GM19023 (cell line): ENCODE measurements around the gene ABHD5.

Experiments used
- ATAC-seq: cut with Tn5 transposase; IDR thresholded peaks from one replicate; pipeline ENCODE4 v1.9.1; 2021; ENCODE audit warnings: mild to moderate bottlenecking, moderate library complexity; ENCODE audit not compliant: unreplicated experiment

Gene ABHD5

DNA sequence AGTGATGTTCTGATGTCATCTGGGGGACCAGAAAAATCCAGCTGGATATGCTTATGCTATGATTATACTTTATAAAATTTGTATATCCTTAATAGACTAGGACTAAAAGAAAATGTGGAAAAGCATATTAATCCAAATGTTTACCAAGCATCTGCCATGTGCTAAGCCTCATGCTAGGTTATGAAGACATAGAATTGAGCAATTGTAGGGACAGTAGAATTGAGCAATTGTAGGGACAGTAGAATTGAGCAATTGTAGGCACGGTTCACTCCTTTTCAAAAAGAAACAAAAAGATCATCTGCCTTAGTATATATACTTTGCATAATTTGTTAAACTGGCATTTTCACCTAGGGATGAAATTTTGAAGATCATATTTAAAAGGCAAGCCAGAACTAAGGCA, 18.3 kb downstream of the ABHD5 start:
- ATAC-seq, result no peak

GRCh38 chr3:43710607-43711006, 19.9 kb downstream of the ABHD5 start:
- ATAC-seq, result no peak

DNA sequence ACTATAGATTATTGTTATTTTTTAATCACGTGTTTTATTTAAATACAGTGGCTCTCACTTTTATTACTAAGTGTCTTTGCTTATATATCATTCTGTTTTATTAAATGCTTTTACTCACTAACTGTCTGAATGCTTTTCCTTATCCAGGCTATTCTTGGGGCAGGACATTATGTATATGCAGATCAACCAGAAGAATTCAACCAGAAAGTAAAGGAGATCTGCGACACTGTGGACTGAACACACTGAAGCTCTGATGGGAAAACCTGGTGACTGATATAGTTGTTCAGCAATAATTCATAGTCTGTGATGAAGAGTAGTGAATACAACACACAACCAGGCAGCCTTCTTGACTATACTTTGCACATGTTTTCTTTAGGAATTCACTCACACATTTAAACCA, 27.6 kb downstream of the ABHD5 start:
- no peak for ATAC-seq

DNA sequence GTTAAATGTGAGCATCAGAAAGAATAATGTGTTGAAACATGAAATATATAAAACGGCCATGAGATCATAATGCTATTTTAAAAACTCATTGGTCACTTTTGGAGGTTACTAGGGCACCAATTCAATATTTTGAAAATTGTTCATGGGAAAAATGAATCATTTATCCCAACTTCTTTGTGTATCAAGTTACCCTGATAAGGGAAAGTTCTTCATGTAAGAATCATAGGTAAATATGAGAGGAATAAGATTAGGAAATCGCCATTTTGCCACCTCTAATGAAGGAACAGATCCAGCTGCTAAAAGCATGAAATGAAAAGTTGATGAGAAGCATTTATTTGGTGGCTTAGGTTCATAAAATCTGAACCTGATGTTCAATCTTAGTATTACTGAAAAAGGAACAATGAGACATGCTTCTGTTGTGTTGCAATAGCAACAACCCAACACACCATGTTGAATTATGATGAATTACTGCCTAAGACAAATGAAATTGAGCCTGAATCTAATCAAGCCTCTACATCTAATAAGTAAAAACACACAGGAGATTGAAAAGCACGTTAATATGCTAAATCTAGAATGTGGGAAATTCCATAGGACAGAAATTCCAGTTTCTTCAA, 32.5 kb downstream of the ABHD5 start:
- ATAC-seq, result no peak

DNA sequence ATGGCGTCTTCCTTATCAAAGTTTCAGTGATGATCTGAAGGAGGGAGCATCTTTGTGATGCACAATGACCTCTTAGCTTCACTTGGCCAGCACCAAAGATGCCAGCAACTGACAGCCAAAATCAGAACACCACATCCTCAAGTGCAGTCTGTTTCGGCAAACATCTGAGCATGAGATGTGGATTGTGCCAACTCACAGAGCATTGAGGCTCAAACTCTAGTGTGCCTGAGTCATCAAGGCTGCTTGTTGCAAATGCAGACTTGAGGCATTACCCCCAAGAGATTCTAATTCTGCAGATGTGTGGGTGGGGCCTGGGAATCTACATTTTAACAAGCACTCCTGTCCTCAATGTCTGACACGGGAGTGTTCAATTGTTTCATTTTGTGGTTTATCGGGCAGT, 35.8 kb downstream of the ABHD5 start:
- ATAC-seq, result no peak

- ATAC-seq, result no peak
Observed at GRCh38 chr3:43727930-43728329, 37.2 kb downstream of the ABHD5 start.

DNA sequence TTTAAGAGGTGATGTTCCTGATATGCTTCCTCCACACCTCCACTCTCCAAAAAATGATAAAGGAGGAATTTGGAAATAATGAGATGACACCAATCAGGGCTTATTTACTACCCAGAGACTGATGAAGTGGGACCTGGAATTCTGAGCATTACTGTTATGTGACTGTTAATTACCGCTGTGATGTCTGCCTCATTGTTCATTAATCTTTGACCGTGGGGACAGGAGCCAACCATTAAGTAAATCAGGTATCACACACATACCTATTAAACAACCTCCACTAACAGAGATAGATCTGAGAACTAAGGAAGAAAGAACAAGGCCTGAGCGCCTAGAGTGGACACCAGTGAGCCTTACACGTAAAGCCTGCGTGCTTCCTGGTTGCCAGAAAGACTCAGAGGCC, 37.7 kb downstream of the ABHD5 start:
- ATAC-seq, result no peak

- no peak for ATAC-seq
Observed at GRCh38 chr3:43728947-43729346, 38.2 kb downstream of the ABHD5 start.

DNA sequence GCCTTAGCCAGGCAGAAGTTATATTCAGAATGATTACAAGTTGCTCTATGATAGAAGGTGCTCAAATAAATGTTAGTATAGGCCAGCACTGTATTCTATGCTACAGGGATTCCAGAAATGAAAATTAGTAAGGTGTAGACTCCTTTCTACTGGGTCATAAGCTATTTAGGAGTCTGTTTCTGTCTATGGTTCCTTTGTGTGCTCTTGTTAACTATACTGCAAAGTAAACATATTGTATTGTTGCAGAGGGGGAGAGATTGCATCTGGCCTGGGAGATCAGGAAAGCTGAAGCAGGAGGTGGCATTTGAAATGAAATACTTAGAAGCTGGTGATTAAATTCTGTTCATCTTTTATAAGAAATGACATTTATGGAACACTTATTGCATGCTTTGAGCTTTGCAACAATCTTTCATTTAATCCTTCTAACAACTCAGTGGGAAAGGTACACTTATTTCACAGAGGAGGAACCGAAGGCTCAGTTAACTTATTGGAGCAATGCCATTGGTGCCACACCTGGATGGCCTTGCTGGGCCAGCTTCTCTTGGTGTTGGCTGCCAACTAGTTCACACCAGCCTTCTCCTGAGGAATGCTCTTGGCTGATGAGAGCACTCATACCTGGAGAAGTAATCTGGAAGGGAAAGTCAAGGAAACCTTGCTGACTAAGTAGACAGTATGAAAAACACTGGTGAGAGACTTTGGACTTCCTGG, 39.1 kb downstream of the ABHD5 start:
- ATAC-seq, result no peak

DNA sequence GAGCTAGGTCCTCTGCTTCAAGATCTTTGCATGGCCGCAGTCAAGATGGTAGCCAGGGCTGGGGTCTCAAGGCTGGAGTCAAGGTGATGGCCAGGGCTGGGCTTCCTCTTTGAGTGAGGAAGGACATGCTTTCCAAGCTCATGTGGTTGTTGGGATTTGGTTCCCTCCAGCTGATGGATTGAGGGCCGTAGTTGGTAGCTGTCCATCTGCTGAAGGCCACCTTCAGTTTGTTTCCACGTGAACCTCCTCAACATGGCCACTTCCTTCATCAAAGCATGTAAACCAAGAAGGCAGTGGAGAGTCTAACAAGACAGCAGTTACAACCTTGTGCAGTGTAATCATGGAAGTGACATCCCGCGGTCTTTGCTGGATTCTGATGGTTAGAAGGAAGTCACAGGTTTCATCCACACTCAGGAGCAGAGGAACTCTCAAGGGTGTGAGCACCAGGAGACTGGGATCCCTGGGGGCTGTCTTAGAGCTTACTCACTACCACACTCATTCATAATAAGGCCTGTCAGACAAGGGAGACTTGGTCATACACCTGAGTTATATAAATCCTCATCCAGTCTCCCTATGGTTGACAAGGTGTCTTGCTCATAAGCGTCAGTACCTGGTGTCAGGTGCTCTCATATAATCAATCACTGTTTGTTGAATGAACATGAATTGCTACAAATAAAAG, 42.1 kb downstream of the ABHD5 start:
- no peak for ATAC-seq

DNA sequence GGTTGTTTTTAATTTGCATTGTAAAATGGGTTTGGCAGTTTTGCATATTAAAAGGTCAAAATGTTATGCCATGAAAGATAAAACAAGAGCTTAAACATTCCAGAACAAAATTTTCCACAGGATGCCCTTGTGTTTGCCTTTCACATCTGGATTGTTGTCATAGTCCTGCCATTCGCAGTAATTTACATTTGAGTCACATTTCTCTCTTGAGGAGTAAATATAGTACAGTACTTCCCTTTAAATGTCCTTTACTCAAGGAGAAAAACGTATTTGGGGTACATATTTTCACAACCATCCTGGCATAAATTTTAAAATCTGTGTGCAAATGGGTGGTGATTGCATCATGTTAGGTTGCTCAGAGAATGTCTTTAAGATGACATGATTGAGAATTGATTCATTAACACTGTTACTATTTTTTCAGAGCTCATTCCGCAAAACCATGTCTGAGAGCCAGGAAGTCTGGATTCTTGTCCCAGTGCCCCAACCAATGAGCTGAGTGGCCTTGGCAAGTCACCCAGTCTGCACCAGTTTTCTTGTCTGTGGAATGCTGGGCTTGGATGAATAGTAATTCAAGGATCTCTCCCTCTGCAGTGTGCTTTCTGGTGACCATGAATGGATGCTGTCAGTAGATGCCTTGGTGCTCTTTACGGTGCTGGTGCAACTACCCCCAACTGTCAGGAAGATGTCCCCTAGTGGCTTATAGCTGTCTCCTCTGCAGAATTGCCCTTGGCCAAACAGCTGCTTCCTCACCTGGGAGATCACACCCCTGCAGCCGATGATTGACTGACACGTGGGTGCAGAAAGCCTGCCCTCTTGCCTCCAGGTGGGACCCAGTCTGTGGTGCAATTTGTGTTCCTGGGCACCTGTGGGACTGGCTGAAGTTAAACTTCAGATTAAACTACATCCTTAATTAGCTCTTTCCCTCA, 43.0 kb downstream of the ABHD5 start:
- no peak for ATAC-seq

GRCh38 chr3:43734685-43735084, 43.9 kb downstream of the ABHD5 start:
- no peak for ATAC-seq

DNA sequence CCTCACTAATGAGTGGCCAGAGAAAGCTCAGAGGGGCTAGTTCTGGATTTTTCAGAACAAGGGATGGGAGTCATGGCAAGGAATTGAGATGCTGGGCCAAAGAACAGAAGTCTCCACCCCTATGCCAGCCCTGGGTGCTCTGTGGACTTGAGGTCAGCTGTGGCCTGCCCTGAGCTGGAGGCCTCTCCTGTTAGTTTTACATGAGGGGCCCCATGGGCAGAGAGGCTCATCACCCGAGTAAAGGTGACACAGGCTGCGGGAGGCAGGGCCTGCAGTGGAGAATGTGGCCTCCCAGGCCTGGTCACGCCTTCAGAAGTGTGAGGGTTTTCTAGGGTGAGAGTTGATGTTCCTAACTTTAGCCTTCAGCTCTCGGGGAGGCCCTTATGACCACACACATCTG, 44.9 kb downstream of the ABHD5 start:
- ATAC-seq, result no peak

- ATAC-seq, result no peak
Observed at GRCh38 chr3:43736558-43737440, 46.1 kb downstream of the ABHD5 start.

DNA sequence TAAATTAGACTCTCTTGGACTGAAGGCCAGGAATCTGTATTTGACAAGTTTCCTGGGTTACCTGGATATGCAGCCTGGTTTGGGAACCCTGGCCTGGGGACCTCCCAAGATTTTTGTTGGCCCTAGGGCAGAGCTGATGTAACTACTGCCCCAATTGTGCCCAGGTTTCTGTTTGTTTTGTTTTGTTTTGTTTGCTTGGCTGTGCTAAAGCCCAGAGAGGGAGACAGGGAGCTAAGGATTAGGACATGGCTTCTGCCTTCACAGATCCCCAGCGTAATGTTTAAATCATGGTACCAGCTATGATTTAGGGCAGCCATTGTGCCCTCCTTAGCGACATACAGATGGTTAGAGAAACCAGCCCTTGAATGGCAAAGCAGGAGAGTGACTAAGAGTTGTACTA, 47.6 kb downstream of the ABHD5 start:
- no peak for ATAC-seq

DNA sequence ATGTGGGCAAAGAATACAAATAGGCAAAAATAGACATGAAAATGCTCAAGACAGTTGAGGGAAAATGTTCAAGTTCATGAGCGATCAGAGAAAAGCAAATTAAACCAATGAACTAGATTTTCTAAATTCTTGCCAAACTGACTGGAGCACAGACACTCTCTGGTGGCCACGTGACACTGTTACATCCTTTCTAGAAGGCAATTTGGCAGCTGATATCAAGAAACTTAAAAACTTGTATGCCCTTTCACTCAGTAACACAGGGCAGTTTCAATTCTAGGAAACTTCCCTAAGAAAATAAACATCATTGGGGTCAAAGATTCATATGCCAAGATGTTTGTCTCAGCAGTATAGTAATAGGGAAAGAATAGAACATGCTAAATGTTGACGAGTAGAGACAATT, 52.2 kb downstream of the ABHD5 start:
- ATAC-seq, result no peak

- ATAC-seq, result no peak
Observed at GRCh38 chr3:43747641-43748040, 56.9 kb downstream of the ABHD5 start.

- ATAC-seq, result no peak
Observed at GRCh38 chr3:43748179-43748578, 57.4 kb downstream of the ABHD5 start.

GRCh38 chr3:43748645-43749044, 57.9 kb downstream of the ABHD5 start:
- no peak for ATAC-seq

- ATAC-seq, result no peak
Observed at GRCh38 chr3:43752905-43753304, 62.2 kb downstream of the ABHD5 start.
